Fibroblast of peridontal ligament (primary cell): Measurements from ENCODE around the gene CD81.

Experiments
- DNase-seq: peaks from one replicate; pipeline ENCODE4 v3.0.0-alpha.2; 2010; ENCODE audit errors: extremely low read depth

CD81 gene

GRCh38 chr11:2404735-2405196, 27.7 kb downstream of the CD81 start:
- no peak for DNase-seq

- DNase-seq = no peak
Observed at GRCh38 chr11:2406451-2406850, 29.3 kb downstream of the CD81 start.

- no peak for DNase-seq
Observed at GRCh38 chr11:2406878-2407410, 29.8 kb downstream of the CD81 start.

GRCh38 chr11:2408671-2409070, 31.6 kb downstream of the CD81 start:
- no peak for DNase-seq

GRCh38 chr11:2409126-2409525, 32.0 kb downstream of the CD81 start:
- DNase-seq = no peak

GRCh38 chr11:2409611-2410468, 32.7 kb downstream of the CD81 start:
- no peak for DNase-seq

GRCh38 chr11:2410616-2411015, 33.5 kb downstream of the CD81 start:
- DNase-seq = no peak

GRCh38 chr11:2411446-2412305, 34.6 kb downstream of the CD81 start:
- DNase-seq = no peak

GRCh38 chr11:2412323-2412722, 35.2 kb downstream of the CD81 start:
- no peak for DNase-seq

- no peak for DNase-seq
Observed at GRCh38 chr11:2413742-2414579, 36.9 kb downstream of the CD81 start.

GRCh38 chr11:2414616-2415015, 37.5 kb downstream of the CD81 start:
- DNase-seq = no peak

GRCh38 chr11:2415171-2415570, 38.1 kb downstream of the CD81 start:
- DNase-seq = no peak

GRCh38 chr11:2415601-2416380, 38.7 kb downstream of the CD81 start:
- no peak for DNase-seq

- no peak for DNase-seq
Observed at GRCh38 chr11:2416765-2417164, 39.7 kb downstream of the CD81 start.

- no peak for DNase-seq
Observed at GRCh38 chr11:2417856-2418692, 41.0 kb downstream of the CD81 start.

- DNase-seq = no peak
Observed at GRCh38 chr11:2418693-2419360, 41.7 kb downstream of the CD81 start.

GRCh38 chr11:2419638-2420501, 42.8 kb downstream of the CD81 start:
- DNase-seq = peak; percentile 77

- peak; percentile 61 for DNase-seq
Observed at GRCh38 chr11:2420502-2421225, 43.6 kb downstream of the CD81 start.
